Left lung (tissue), 10 donors: ENCODE data around the gene SLC12A5. TPM values are rescaled to one million over a fixed set of nuclear protein-coding genes. Genes with fewer than 3 reads are reported as not detected.

Experiments used
- ATAC-seq: fragments of 200-7000 bp; cut with Tn5 transposase; one replicate; pipeline ENCODE4 v1.9.1; 2020; ENCODE audit warnings: moderate library complexity
- DNase-seq, 4 donors: peaks; one replicate each; pipeline ENCODE4 v3.0.0-alpha.2; 2013 to 2020
- H3K27ac ChIP-seq, 2 donors: fragments of 200-600 bp; sonication (generic) in 1 of 2; one replicate each; pipeline versions ENCODE4 v1.5.0 to v1.8.0; 2020 to 2021
- H3K27me3 ChIP-seq, 2 donors: fragments of 200-600 bp; sonication (generic) in 1 of 2; one replicate each; pipeline versions ENCODE4 v1.5.0 to v1.8.0; 2020 to 2021
- H3K36me3 ChIP-seq, 2 donors: fragments of 200-600 bp; sonication (generic) in 1 of 2; one replicate each; pipeline versions ENCODE4 v1.5.0 to v1.8.0; 2020 to 2021
- H3K4me1 ChIP-seq, 2 donors: fragments of 200-600 bp; one replicate each; pipeline ENCODE4 v1.8.0; 2021
- H3K4me3 ChIP-seq, 2 donors: fragments of 200-600 bp; sonication (generic) in 1 of 2; one replicate each; pipeline versions ENCODE4 v1.5.0 to v1.8.0; 2020 to 2021; ENCODE audit warnings: mild to moderate bottlenecking in 1 of 2
- H3K9me3 ChIP-seq, 2 donors: fragments of 200-600 bp; sonication (generic) in 1 of 2; one replicate each; pipeline versions ENCODE4 v1.5.0 to v1.8.0; 2020 to 2021
- CTCF ChIP-seq, 2 donors: fragments of 200-600 bp; sonication (generic) in 1 of 2; IDR thresholded peaks; one replicate each; pipeline versions ENCODE4 v1.5.0 to v1.8.0; 2021; ENCODE audit warnings: antibody characterized with exemption in 2 of 2
- intact Hi-C, 2 donors: fragments of 100-400 bp; cut with DNase I; formaldehyde crosslinking; loops; one replicate each; pipeline versions ENCODE4 v1.11.2 to v1.14.2; 2022
- polyA plus RNA-seq, 6 donors: library from polyadenylated mRNA; unstranded; fragments of 120-200 nt; gene quantifications; one replicate each; pipeline ENCODE4 v1.2.1, GENCODE V29; 2013; ENCODE audit not compliant: insufficient read length in 6 of 6
- total RNA-seq, 2 donors: library from RNA; stranded (reverse); fragmentation: NEBNext Ultra II Directional; extraction: Animal tissue kit (Norgen Biotek cat#: 25700); gene quantifications; one replicate each; pipeline ENCODE4 v1.2.1, GENCODE V29; 2021
- donor health status: DM: no; HTN: yes; CAD: no.
- donor health status: DM: no; HTN: no; CAD: no.

Gene SLC12A5
- total and polyA plus RNA-seq, 8 donors = 0.71 to 2.9 (median 1.5) TPM

GRCh38 chr20:46027245-46027853 is 1.7 kb upstream of the SLC12A5 start:
- DNase-seq = peak in 2 of 4 donors; percentile 39 to 64
- H3K27me3 ChIP-seq = peaks cover 41 to 100% of the 10 kb centered on the region in 2 donors

DNA sequence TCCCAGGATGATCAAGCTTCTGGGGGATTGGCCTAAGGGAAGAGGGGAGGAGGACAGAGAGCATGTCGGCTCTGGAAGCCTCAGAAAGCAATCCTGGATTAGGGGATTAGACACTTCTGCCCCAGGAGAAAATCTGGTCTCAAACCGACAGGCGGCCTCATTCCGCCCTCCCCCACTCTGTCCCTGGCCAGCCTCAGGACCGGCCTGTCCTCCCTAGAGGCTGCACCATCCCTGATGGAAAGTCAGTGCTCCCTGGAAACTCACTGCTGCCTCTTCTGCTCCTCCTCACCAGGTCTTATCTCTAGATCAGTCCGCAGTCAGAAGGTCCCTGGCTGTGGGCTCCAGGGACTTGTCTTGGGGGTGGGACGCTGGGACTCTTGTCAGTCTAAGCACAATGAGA is 905 bp upstream of the SLC12A5 start:
- Histone ChIP-seq H3K36me3 (no peaks in the 10 kb centered on the region), H3K27ac (no peak overlapping the region), H3K4me1 (peaks cover 0 to 5% of the 10 kb centered on the region in 2 donors), H3K27me3 (peaks cover 47 to 100% of the 10 kb centered on the region in 2 donors), H3K9me3 (no peaks in the 10 kb centered on the region), H3K4me3 (no peak overlapping the region)
- intact Hi-C loops = no loop called here
- no peak for DNase-seq
- no peak for TF ChIP-seq CTCF (IDR thresholded peaks at IDR 0.05)
- no peak for ATAC-seq

More at GRCh38 chr20:46027245-46027853, 1.7 kb upstream of the SLC12A5 start:
- H3K27ac ChIP-seq = no peak overlapping the region
- peaks cover 0 to 13% of the 10 kb centered on the region in 2 donors for H3K4me1 ChIP-seq
- no peak for TF ChIP-seq CTCF (IDR thresholded peaks at IDR 0.05)
- H3K4me3 ChIP-seq = no peak overlapping the region
- H3K9me3 ChIP-seq = no peaks in the 10 kb centered on the region
- ATAC-seq = peak; percentile 45
- intact Hi-C loops = no loop called here
- H3K36me3 ChIP-seq = no peaks in the 10 kb centered on the region

DNA sequence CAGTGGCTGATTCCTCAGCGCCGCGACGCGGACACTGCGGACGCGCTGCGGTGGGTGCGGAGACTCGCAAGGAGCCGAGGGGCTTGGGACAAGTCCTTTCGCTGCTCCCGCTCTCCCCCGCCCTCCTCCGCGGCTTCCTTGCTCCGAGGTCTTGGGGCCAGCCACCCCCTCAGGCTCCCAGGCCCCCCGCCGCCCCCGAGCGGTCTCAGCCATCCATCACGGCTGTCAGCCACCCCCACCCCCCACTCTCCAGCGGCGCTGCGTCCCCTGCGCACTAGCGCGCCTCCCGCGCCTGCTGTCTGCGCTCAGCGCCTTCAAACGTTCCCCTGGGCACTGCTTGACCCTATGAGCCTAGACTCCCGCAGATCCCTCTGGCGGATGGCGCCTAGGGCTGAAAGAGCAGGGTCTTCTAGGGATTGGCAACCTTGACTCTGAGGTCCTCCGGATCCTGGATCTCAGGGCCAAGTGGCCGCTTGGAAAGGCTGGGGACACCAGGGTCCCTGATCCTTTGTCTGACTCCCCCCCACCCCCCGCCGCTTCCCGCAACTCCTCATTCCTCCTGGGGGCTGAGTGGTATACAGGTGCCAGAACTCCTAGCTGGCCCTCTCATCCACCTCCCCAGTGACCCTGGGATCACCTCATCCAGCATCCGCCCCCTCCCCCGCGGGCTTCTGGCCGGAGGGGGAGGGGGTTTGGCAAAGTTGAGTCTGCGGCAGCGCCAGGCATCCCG is 1.4 kb downstream of the SLC12A5 start:
- no peaks in the 10 kb centered on the region for H3K9me3 ChIP-seq
- H3K27ac ChIP-seq = no peak overlapping the region
- H3K4me1 ChIP-seq = peaks cover 0 to 4% of the 10 kb centered on the region in 2 donors
- no peak for TF ChIP-seq CTCF (IDR thresholded peaks at IDR 0.05)
- intact Hi-C loops = no loop called here
- H3K36me3 ChIP-seq = no peaks in the 10 kb centered on the region
- H3K27me3 ChIP-seq = peaks cover 54 to 100% of the 10 kb centered on the region in 2 donors
- ATAC-seq (no peak), DNase-seq (no peak)
- no peak overlapping the region for H3K4me3 ChIP-seq

- Histone ChIP-seq H3K27me3 (peaks cover 54 to 99% of the 10 kb centered on the region in 2 donors), H3K36me3 (no peaks in the 10 kb centered on the region), H3K4me1 (peaks cover 0 to 4% of the 10 kb centered on the region in 2 donors), H3K4me3 (no peak overlapping the region), H3K27ac (no peak overlapping the region), H3K9me3 (no peaks in the 10 kb centered on the region)
- DNase-seq (no peak), ATAC-seq (no peak)
- intact Hi-C loops = no loop called here
- no peak for TF ChIP-seq CTCF (IDR thresholded peaks at IDR 0.05)
Measured at GRCh38 chr20:46031014-46031569, 2.1 kb downstream of the SLC12A5 start.

DNA sequence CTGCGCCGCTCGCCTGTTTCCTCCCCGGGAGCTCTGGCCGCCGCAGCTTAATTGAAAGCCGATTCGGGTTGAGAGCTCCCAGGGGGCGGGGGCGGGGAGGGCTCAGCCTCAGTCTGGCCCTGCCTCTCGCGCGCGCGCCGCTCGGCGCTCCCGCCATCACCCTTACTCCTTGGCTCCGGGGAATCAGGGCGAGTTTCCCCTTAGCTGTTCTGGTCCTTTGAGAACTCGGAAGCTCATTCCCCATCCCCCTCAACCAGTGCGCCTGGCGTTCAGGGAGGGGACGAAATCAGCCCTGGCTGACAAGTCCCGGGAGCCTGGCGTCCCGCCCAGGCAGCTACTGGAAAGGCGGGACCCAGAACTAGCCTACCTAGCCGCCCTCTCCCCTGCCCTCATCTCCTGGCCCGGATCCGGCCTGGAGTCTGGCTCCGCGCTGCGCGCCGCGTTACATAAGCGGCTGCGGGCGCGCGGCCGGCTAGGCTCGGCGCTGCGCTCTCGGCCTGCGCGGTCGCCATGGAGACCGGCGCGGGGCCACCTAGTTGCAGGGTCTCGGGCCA is 2.8 kb downstream of the SLC12A5 start:
- no peak for DNase-seq
- ATAC-seq = no peak
- Histone ChIP-seq H3K27ac (no peak overlapping the region), H3K27me3 (peaks cover 54 to 93% of the 10 kb centered on the region in 2 donors), H3K36me3 (no peaks in the 10 kb centered on the region), H3K9me3 (no peaks in the 10 kb centered on the region), H3K4me1 (peaks cover 0 to 4% of the 10 kb centered on the region in 2 donors), H3K4me3 (no peak overlapping the region)
- intact Hi-C loops = no loop called here
- no peak for TF ChIP-seq CTCF (IDR thresholded peaks at IDR 0.05)
